BE2C (cell line): ENCODE measurements around the gene ORC3.

ENCODE experiments used
- DNase-seq: peaks from one replicate; pipeline ENCODE4 v3.0.0-alpha.2; 2020
- H3K27me3 ChIP-seq: fragments of 250-450 bp; sonication (Bioruptor Pico); 2 replicates; pipeline ENCODE4 v1.5.1; 2020; ENCODE audit warnings: mild to moderate bottlenecking
- H3K36me3 ChIP-seq: fragments of 250-450 bp; sonication (Bioruptor Pico); 2 replicates; pipeline ENCODE4 v1.5.1; 2020; ENCODE audit warnings: mild to moderate bottlenecking
- H3K4me1 ChIP-seq: fragments of 250-450 bp; sonication (Bioruptor Pico); 2 replicates; pipeline ENCODE4 v1.5.1; 2020
- H3K4me3 ChIP-seq: 2 replicates; pipeline ENCODE4 v1.5.1; 2011; ENCODE audit warnings: low read depth, low read length
- H3K9me3 ChIP-seq: fragments of 250-450 bp; sonication (Bioruptor Pico); 2 replicates; pipeline ENCODE4 v1.5.1; 2020
- TF ChIP-seq, protein P1 (sequence below): IDR thresholded peaks from 2 replicates; pipeline ENCODE4 v1.5.1; 2012; ENCODE audit warnings: mild to moderate bottlenecking, low read depth, low read length

The ORC3 gene

DNA sequence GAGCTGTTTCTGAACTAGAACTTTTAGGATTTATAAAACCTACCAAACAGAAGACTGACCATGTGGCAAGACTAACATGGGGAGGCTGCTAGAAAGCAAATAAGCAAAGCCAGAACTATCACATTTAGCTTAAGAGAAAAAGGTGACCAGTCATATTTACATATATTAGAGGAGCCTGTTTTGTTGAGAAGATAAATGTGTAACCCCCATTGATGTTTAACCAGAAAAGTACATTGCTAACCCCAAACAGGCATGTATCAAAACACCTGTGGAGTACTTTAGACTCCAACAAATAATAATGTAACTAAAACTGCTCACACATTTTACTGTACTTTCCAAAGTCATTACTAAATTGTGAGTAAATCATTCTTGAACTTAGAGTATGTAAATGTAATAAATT lies 77.1 kb downstream of the ORC3 start:
- H3K36me3 ChIP-seq, result peaks cover 10% of the 10 kb centered on the region

DNA sequence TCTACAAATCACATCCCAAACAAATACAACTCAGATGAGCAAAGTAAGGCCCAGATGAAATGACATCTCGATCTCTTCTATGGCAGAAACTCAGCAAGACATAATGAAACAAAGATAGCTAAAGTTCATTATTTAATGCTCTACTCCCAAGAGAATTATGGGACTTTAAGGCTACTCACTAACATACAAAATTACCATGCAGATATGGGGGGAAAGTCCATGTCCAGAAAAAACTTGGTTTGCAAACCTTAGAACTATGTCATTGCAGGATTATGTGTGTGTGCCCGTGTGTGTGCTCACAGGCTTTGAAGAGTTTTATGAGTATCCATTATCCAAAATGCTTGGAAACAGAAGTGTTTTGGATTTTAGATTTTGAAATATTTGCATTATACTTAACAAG lies 78.1 kb downstream of the ORC3 start:
- H3K4me3 ChIP-seq, result no peak overlapping the region
- no peak for DNase-seq
- TF ChIP-seq, protein P1, sequence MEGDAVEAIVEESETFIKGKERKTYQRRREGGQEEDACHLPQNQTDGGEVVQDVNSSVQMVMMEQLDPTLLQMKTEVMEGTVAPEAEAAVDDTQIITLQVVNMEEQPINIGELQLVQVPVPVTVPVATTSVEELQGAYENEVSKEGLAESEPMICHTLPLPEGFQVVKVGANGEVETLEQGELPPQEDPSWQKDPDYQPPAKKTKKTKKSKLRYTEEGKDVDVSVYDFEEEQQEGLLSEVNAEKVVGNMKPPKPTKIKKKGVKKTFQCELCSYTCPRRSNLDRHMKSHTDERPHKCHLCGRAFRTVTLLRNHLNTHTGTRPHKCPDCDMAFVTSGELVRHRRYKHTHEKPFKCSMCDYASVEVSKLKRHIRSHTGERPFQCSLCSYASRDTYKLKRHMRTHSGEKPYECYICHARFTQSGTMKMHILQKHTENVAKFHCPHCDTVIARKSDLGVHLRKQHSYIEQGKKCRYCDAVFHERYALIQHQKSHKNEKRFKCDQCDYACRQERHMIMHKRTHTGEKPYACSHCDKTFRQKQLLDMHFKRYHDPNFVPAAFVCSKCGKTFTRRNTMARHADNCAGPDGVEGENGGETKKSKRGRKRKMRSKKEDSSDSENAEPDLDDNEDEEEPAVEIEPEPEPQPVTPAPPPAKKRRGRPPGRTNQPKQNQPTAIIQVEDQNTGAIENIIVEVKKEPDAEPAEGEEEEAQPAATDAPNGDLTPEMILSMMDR, result no peak
- no peaks in the 10 kb centered on the region for H3K4me1 ChIP-seq
- peaks cover 16% of the 10 kb centered on the region for H3K36me3 ChIP-seq
- H3K9me3 ChIP-seq, result no peaks in the 10 kb centered on the region
- no peaks in the 10 kb centered on the region for H3K27me3 ChIP-seq

More for the DNA sequence above, 77.1 kb downstream of the ORC3 start:
- Histone ChIP-seq H3K4me1 (no peaks in the 10 kb centered on the region), H3K27me3 (no peaks in the 10 kb centered on the region), H3K9me3 (no peaks in the 10 kb centered on the region), H3K4me3 (no peak overlapping the region)
- DNase-seq, result no peak
- TF ChIP-seq, protein P1, result no peak

DNA sequence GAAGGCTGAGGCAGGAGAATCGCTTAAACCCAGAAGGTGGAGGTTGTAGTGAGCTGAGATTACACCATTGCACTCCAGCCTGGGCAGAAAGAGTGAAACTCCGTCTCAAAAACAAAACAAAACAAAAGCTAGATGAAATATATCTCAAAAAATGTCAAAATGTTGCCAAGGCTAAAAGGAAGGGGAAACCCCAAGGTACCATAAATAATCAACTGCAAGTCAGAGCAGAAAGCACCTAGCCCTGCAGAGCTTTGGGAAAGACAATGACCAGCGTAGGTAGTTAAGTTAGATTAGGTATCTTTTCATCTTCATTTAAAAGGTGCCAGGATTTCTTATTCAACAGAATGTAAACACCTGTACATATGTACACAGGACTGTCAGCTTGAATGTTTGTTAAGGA lies 79.1 kb downstream of the ORC3 start:
- peaks cover 25% of the 10 kb centered on the region for H3K36me3 ChIP-seq
- H3K4me3 ChIP-seq, result no peak overlapping the region
- no peaks in the 10 kb centered on the region for H3K4me1 ChIP-seq
- no peaks in the 10 kb centered on the region for H3K27me3 ChIP-seq
- H3K9me3 ChIP-seq, result no peaks in the 10 kb centered on the region
- no peak for DNase-seq
- TF ChIP-seq, protein P1, result no peak

DNA sequence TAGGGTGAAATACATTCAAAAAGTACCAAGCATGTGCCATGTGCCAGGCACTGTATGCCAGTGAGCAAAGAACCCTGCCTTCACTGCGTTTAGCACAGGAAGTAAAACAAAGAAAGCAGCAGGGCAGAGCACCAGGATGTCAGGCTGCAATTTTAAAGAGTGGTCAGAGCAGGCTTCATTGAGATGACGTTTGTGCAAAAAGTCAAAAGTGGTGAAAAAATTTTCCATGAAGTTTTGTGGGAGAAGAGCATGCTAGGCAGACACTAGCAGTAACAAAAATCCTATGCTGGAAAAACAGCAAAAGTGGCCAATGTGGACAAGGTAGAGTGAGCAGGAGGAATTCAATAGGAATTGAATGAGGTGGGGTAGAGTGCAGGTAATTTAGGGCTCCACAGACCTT lies 80.8 kb downstream of the ORC3 start:
- DNase-seq, result no peak
- H3K4me3 ChIP-seq, result no peak overlapping the region
- H3K9me3 ChIP-seq, result no peaks in the 10 kb centered on the region
- H3K36me3 ChIP-seq, result peaks cover 31% of the 10 kb centered on the region
- H3K27me3 ChIP-seq, result no peaks in the 10 kb centered on the region
- TF ChIP-seq, protein P1, result no peak
- H3K4me1 ChIP-seq, result no peaks in the 10 kb centered on the region

DNA sequence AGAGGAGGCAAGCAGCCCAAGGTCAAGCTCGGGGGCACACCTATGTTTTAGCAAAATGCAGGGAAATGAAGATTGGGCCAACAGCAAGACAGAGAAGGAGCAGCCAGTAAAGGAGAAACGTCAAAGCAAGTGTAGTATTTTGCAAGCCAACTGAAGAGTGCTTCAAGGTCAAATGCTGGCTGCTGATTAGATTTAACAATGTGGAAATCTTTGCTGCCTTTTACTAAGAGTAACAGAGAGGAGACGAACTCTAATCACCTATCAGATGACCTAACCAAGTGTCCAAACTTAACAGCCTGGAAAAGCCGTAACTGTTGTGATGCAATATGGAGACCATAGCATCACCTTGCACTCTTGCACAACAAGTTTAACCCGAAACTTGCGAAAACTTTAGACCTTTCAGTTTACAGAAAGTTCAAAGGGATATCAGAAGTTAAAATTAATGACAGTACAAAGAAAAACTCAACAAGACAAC lies 81.7 kb downstream of the ORC3 start:
- Histone ChIP-seq H3K27me3 (no peaks in the 10 kb centered on the region), H3K36me3 (peaks cover 34% of the 10 kb centered on the region), H3K4me3 (no peak overlapping the region), H3K4me1 (no peaks in the 10 kb centered on the region), H3K9me3 (no peaks in the 10 kb centered on the region)
- TF ChIP-seq, protein P1, result no peak
- no peak for DNase-seq

DNA sequence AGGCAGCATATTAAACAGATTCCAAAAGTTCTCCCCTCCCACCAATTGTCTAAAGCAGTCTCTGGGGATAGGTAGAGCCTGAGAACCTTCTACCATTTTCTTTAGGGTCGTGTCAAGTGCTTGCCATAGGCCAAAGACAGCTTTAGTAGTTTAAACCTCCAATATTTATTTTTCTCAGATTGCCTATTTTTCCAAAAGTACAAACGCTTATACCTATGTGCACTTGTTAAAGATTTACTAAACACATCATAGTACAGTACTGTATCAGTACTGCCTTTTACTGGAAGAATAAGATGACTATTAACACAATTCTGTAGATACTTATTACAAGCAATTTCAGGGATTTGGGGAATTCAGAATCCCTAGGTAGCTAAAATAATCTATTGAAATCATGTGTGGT lies 82.7 kb downstream of the ORC3 start:
- Histone ChIP-seq H3K9me3 (no peaks in the 10 kb centered on the region), H3K4me1 (no peaks in the 10 kb centered on the region), H3K36me3 (peaks cover 42% of the 10 kb centered on the region), H3K27me3 (no peaks in the 10 kb centered on the region), H3K4me3 (no peak overlapping the region)
- DNase-seq, result no peak
- TF ChIP-seq, protein P1, result no peak
